ENCODE results near the gene CCDC149.

The CCDC149 gene

DNA sequence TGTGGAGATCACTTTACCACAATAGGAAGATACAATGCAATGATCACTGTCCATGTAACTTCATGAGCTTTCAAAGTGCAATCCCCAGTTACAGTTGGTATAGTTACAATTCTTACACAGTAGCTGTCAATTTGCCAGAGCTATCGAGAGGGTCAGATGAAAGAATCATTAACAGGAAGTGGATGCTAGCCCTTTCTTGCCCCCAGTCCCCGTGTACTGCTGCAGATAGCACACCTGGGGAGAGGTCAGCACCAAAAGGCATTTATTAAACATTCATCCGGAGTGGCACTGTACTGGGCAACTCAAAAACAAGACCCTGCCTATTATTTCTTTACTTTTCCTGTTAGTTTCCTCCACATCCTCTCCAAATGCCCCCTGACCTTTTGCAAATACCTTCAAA is 69.7 kb downstream of the CCDC149 start:
- no peak for DNase-seq (ENCODE audit: low read depth in 2 of 2)

DNA sequence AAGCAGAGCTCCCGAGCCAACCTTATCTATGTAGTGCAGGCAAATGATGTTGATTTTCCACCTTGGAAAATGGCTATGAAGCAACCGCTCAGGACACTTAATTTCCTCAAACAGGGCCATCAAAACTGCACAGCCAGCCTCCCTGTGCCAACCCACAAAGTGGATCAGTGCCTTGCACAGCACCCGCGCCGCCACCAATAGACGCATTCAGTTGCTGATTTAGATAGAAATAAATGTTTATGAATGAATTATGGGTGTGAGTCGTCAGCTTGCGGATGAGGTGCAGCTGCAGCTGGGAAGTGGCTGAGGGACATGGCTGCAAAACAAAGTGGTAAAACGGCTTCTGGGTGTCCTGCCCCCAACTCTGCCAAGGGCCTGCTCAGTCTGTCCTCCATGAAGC is 70.5 kb downstream of the CCDC149 start:
- no peak for DNase-seq (ENCODE audit: low read depth in 2 of 2)

DNA sequence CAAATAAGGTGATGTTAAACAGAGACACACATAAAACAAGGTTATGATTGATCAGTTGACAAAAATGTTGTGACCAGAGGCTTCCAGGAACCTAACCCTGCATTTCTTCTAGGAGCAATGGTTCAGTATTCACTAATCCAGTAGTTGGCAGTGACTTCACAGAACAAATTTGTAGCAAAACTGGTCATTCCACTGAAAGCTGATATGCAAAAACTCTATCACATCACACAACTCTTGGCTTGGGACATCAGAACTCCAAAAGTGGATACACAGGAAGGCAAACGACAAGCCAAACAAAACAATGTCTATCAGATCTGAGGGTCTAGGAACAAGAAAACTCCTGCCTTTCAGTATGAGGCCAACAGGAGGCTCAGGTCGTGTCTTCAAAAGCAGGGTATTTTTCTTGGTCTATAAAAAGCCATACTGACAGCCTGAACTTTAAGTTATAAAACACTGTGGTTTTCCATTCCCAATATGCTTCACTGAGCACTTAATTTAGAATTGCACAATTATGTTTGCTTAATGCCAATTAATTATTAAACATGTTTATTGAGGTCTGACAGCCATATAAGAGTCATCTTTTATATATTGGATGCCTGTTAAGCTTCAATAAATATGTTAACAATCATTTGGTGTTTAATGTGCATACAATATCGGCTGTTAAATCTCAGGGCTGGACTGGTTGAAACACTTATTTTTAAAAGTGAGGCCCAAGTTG is 71.9 kb downstream of the CCDC149 start:
- DNase-seq (ENCODE audit: low read depth in 2 of 2), result no peak

DNA sequence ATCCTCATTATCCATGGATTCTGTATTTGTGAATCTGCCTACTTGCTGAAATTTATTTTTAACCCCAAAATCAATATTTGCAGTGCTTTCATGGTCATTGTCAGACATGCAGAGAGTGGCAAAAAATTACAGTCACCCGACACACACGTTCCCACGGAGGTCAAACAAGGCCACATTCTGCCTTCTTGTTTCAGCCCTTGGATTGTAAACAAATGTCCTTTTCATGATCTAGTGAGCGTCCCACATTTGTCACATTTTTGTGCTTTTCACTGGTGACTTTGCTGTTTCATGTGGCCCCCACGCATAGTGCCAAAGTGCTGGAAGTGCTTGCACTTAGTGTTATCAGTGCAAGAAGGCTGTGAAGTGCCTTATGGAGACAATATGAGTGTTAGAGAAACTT is 72.5 kb downstream of the CCDC149 start:
- DNase-seq (ENCODE audit: low read depth in 2 of 2), result no peak

DNA sequence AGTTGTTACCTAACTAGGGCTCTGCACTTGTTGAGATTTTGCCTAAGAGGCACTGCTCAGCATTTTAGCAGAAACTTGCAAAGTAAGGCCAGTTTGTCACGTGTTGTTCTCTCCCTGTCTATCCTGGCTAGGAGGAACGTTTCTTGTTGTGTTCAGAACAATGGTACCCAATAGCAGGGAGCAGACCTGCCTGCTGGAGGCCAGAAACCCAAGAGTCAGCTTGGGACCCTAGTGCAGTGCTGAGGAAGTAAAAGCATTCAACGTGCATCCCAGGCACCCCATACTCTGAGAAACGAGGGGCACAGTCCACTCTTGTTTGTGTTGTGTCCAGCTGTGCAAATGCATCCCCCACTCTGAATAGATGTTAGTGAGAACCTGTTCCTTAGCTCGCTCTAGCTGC is 75.1 kb downstream of the CCDC149 start:
- DNase-seq (ENCODE audit: low read depth in 2 of 2), result no peak

DNA sequence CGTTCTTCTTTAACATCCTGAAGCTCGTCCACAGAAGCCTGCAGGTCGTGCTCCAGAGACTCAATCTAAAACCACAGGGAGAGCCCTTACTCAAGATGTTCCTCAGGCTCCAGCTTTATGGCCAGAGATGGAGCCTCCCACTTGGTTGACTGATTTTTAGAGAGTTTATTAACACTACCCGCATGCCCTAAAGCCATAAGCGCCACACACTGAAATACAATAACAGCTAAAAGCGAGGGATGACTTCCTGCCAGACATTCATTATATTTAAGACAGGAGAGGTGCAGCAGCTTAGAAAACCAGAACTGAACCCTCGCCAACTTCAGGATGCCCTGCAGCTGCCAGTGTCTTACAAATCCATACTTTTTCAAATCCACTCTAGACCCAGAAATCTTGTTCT is 75.5 kb downstream of the CCDC149 start:
- DNase-seq (ENCODE audit: low read depth in 2 of 2), result no peak

DNA sequence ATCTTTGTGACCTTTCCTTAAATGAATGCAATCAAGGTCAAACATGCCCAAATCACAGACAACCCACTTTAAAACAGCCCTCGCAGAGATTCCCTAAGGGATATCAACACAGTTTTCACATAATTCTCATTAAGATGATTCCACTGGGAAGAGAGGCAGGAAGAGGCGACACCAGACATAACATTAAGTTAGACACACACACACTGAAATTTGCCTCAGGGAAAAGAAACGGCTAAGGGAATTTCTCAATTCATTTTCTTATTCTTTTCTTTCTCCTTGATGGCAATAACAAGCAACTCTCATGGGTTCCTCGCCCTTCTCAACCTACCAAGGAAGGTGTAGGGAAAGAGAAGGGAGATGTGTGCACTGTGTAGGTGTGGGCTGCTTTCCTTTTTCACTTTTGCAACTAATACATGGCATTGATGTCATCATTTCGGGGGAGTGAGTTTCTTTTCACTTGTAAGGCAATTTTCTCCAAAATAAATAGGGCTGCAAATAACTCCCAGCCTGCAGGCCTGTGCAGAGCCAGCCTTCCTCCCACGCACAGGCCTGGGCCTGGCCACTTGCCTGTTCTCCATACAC is 76.1 kb downstream of the CCDC149 start:
- DNase-seq (ENCODE audit: low read depth in 2 of 2), result no peak

DNA sequence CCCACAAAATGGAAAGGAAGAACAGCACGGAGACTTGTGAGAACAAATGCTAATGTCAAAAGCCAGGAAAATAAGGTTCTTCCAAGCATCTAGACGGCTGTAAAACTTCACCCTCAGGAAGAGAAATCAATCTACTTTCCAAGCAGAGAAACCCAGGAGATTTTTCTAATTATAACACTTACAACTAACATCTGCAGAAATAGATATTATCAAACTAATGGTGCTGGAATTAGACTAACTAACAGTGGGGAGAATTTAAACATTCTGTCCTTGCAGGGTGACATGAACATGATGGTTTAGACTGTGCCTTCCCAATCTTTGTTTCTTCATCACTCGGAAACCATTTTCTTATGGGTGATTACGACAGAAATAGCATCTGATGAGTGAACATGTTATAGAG is 77.1 kb downstream of the CCDC149 start:
- DNase-seq (ENCODE audit: low read depth in 2 of 2), result no peak

DNA sequence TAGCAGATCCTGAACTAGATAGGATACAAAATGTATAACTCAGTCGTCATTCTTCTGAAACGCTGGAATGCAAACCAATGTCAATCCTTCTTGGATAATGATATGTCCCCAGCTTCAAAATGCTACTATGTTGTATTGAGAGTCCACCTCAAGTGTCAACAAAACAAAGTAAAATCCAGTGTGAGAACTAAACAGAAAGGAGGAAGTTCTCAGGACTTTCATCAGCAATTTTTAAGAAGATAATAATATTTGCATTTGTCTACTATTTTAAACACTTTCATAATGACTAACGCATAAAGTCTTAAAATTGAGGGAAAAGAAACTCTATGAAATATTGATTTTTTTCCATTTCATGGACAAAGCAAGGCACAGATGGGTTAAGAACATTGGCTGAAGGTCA is 81.2 kb downstream of the CCDC149 start:
- DNase-seq (ENCODE audit: low read depth in 2 of 2), result no peak

DNA sequence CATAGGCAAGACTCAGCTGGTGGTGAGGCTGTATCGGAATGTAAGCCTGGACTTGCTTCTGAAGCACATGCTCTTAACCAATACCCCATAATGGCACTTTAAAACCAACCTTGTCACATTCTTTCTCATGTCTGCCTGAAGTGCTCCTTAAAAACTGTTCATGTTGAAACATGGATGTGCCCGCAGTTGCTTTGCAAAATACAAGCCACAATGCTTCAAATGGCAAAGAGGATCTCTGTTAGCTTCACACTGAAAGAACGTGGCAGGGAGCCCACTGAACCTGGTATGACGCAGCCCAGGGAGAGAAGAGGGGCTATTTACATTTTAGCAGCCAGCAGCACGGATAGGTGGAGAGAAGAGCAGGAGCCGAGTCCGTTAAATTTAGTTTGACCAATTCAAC is 88.1 kb downstream of the CCDC149 start:
- DNase-seq (ENCODE audit: low read depth in 2 of 2), result no peak

DNA sequence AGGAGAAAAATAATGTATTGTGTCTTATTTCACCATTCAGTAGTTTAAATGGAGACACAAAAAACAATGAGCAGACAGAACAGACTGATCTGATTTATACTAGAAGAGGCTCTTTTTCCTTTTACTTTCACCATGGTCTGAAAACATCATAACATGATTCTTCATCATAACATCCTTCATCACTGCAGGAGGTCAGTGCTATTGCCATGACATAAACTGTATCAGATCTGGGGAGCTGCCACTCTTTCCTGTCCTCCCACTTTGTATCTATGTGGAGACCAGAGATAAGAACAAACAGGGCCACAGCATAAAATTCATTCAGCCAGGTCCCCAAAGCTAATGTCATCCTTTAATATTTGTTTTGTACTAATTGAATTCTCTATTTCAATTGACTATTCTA is 92.3 kb downstream of the CCDC149 start:
- DNase-seq (ENCODE audit: low read depth in 2 of 2), result no peak

DNA sequence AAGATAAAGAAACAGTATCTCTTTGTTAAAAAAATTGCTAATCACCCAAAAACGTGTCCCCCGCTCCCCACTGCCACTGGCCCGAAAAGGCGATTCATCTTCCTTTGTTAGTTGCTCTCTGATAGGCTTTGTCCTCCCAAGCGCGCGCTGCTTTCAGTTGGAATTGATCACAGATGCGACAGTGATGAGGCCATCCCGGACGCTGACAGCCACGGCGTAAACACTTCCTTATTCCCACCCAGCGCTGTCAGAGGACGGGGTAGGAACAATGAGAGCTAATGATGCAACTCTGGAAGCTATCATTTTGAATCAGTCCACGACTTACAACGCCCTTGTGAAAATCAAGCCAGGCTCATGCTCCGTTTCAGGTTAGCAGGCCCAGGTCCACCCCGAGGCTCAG is 96.0 kb downstream of the CCDC149 start:
- peak in 1 of 2 experiments; percentile 9 for DNase-seq (ENCODE audit: low read depth in 2 of 2)

DNA sequence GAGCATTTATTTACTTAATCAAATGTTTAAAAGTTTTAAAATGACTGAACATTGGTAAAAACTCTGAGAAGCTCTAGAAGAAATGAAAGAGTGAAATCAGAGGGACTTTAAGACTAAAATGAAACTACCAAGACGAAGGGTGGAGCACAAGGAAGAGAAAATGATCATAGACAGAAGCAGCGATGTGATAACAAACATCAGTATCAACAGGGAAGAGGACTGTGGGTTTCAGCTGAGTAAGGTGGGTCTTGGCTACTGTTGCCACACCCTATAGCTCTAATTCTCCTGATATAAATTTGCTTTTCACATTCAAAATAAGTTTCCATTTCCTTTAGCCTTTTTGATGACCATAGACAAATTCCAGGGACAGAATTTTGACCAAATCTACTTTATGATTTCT is 99.1 kb downstream of the CCDC149 start:
- no peak for DNase-seq (ENCODE audit: low read depth in 2 of 2)

DNA sequence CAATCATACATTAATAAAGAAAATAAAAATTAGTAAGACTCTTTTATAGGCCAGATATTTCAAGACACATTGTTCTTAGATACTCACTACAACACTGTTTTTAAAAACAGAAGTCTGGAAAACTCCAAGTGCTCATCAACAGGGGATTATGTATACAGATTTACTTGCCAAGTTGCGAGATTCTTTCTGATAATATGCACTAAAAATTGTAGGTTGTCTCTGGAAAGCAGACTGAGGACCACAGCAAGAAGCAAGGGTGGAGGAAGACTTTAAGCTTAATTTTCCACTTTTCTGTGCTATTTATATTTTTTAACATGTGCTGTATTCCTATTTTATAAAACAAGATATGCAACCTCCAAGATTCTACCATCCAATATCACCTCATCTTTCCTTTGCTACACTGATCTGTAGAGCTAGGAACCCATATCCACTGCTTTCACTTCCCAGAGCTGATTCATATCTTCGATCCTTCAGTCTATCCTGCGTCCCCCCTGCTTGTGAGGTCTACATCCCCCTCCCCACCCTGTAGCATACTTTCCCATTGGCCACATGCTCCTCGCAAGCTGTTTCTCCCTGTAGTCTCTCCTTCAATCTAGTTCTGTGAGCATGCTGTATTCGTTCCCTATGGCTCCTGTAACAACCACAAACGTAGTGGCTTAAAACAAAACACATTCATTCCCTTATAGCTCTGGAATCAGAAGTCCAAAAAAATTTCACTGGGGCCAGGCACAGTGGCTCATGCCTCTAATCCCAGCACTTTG is 101.8 kb downstream of the CCDC149 start:
- no peak for DNase-seq (ENCODE audit: low read depth in 2 of 2)

DNA sequence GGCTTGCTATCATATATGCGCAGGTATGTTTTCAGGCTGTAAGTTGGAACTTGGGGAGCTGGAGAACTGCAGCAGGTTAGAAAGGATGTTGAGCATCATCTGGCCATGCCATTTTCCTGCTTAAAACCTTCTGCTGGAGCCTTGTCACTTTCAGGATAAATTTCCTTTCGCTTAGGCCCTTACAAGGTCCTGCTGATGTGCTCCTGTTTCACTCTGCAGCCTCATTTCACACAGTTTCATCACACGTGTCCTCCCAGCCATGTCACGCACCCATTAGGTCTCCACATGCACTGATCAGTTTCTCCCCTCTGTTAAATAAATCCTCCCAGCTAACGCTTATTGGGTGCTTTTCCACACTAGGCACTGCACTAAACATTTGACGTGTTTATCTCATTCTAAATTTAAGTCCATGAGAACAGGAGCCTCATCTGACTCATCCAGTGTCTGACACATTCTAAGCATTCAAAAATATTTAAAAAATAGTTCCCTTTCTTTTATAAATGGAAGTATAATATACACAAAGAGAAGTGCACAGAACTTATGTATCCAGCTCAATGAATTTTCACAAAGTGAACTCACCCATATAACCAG is 102.9 kb downstream of the CCDC149 start:
- no peak for DNase-seq (ENCODE audit: low read depth in 2 of 2)

DNA sequence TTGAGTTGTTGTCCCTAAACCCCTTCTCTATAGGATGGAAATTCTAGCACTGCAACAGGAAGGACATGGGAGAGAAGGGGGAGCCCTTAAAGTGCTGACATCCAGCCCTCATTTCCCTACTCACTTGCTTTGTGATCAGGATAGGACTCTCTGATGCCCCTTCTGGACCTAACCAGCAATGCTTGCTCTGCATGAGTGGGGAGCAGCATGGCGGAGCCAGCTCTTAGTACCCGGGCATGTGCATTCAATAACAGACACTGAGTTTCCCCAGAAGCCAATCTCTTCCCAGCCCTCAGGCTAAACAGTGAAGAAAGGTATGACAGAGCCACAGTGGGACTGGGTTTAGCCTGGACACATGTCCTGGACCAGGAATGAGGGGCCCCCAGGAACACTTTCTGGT is 103.5 kb downstream of the CCDC149 start:
- DNase-seq (ENCODE audit: low read depth in 2 of 2), result no peak

DNA sequence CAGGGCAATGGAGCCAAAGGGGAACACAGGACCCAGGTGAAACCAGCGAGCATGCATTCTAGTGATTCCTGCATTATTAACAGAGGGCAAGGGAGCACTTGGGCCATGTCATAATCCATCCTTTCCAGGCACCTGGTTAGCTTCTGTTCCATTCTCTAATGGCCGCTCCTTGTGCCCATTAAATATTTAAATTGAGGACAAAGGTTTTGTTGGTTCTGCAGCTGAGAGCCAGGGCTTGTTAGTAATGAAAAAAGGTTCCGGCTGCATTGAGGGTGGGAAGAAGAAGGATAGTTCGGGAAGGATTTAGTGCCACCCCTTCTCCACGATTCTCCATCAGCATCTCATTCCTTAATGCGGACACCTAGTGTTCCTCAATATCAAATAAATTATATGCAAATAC is 103.9 kb downstream of the CCDC149 start:
- no peak for DNase-seq (ENCODE audit: low read depth in 2 of 2)

DNA sequence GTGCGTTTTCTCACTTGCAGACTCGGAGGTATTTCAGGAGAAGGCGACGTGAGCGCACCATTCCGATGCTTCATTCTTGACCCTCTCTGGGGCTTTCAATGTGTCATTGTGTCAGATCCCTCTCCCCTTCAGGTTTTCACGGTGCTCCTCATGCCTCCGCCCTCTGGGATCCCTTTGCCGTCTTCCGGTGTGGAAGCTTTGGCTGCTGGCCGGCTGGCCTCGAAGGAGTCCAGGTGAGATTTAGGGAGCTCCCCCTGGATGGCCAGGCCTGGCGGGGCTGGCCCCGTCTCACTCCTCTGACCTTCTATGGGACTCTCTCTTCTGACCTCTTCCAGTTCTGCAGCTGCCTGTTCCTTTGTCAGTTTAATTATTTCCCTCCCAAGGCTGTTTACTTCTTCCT is 104.6 kb downstream of the CCDC149 start:
- DNase-seq (ENCODE audit: low read depth in 2 of 2), result no peak

DNA sequence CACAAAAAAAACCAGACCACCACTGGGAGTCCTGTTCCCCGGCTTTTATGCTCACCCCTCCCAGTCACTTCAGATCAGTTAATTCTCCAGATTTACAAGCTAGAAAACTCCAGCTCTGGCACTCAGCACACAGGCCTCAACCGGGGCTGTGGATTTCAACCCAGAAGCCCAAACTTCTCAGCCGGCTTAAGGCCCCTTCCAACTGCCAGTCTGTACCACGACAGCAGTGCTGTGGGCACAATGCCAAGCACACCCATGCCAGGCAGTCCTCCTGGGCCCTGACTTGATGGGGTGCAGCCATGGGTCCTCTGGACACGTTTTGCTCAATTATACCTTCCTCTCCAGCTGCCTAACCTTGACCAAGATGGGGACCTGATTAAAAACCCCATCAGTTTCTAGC is 105.2 kb downstream of the CCDC149 start:
- no peak for DNase-seq (ENCODE audit: low read depth in 2 of 2)

DNA sequence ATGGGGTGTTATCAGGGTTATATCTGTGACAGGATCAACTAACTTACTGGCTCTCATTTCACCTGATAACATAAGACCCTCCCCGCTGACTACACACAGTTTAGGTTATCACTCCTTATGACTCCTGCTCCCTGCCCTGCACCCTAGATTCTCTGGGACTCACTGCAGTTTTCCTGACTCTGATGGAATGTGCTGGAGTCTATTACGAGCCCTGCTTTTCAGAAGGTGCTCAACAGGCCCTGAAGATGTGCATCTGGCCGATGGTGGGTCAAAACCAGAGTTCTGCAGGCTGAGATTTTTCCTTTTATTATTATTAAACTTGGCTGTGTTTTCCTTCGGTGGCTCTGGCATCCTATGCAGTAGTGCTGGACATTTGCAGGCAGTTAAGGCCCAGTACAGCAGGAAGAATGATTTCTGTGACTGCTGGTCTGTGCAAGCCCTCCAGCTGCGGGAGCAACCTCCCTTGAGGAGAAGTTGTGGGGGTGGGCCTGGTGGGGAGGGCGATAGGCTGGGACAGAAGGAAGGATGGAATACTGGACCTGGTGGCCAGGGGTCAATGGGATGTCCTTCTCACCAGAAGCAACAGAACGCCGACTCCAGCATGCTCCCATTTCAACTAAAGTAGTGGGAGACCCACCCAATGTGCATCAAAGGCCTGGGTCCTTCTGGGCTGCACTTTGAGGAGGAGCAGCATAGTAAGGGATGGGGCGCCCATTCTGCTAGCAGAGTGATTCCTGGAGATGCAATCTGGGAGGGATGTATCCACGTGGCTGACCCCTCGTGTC is 106.4 kb downstream of the CCDC149 start:
- no peak for DNase-seq (ENCODE audit: low read depth in 2 of 2)

DNA sequence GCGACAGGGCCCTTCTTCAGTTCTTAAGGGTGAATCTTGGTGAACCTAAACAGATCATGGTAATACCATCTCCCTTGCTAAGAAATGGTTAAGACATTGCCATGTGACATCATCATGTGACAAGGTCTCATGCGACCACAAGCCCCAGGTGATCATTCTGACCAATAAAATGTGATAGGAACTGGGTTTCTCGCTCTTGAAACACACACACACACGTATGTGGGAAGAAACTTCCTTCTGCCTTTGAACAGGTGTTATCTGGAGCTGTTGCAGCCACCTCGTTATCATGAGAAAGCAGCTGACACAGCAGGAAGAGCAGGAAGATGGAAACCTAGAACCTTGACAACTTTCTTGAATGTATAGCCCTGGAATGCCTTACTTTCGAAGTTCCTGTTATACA is 107.3 kb downstream of the CCDC149 start:
- DNase-seq (ENCODE audit: low read depth in 2 of 2), result no peak

DNA sequence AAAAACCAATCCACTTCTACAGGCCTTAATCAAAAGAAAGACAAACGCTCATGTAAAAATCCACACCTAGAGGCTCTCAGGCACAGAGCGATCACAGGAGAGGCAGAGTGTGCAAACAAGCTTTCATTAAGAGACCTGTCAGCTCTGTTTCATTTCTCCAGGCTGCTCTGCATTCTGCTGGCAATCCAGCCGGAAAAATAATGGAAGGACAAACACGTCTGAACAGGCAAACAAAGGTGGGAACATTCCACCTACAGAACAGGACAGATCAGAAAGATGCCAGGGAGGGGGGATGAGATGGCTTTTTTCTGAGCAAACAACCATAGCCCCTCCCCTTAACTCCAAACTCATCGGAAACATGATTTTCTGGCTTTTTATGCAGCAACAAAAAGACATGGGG is 107.8 kb downstream of the CCDC149 start:
- no peak for DNase-seq (ENCODE audit: low read depth in 2 of 2)
